GM19023 (cell line): ENCODE measurements around the gene TTC24.
"Not testable (repeated sequence)": the region's sequence is repeated elsewhere in the genome, so short reads cannot be mapped to it uniquely, and the experiment has no call there.

ENCODE experiments used
- ATAC-seq: cut with Tn5 transposase; IDR thresholded peaks from one replicate; pipeline ENCODE4 v1.9.1; 2021; ENCODE audit warnings: mild to moderate bottlenecking, moderate library complexity; ENCODE audit not compliant: unreplicated experiment

Gene TTC24

DNA sequence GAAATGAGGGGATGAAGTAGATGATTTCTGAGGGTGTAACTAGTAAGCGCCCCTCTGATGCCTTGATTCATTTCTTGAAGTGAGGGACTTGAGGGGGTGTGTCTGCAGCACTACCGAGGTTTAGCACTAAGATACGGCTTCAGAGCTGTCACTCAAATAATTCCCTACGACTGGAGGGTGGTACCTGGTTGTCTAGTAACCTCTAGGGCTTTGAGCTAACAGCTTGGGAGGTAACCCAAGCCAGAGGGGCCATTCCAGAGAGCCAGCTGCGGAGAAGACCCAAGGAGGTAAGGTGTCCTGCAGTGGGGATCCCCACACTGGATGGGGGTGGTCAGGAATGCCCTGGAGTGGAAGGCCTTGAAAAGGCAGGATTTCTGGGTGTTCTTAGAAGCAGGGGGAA, at the start of gene TTC24:
TSS of gene TTC24 (plus strand) at position 252 of the 400 bp plus-strand sequence. CDS start 1,642 bp downstream, outside the sequence.
- no peak for ATAC-seq

DNA sequence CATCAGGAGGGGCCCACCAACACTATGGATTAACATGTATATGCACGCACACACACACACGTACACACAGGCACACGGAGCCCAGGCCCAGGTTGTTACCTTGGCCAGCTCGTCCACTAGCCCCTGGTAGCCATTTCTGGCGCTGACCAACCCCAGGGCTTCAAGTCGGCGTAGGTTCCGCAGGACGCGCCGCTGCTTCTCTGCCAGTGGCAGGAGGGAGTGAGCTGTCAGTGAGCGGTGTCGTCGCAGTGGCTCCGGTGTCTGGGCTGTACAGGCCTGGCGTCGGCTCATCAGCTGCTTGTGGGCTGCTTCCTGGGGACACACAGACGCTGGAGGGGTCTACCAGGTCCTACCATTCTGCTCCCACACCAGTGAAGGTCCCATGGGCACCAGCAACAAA, 49.5 kb upstream of the TTC24 start:
- ATAC-seq, result no peak

DNA sequence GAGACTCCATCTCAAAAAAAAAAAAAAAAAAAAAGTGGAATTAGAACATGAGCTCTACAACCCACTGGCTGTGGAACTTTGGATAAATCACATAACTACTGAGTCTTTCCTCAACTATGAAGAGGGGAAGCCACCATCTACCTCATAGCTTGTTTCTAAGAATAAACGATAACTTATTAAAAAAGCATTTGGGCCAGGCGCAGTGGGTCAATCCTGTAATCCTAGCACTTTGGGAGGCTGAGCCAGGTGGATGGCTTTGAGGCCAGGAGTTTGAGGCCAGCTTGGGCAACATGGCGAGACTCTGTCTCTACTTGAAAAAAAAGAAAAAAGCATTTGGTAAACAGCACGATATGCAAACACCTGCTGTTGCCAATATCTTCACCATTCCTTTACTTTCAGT, 47.1 kb upstream of the TTC24 start:
- ATAC-seq, result no peak

DNA sequence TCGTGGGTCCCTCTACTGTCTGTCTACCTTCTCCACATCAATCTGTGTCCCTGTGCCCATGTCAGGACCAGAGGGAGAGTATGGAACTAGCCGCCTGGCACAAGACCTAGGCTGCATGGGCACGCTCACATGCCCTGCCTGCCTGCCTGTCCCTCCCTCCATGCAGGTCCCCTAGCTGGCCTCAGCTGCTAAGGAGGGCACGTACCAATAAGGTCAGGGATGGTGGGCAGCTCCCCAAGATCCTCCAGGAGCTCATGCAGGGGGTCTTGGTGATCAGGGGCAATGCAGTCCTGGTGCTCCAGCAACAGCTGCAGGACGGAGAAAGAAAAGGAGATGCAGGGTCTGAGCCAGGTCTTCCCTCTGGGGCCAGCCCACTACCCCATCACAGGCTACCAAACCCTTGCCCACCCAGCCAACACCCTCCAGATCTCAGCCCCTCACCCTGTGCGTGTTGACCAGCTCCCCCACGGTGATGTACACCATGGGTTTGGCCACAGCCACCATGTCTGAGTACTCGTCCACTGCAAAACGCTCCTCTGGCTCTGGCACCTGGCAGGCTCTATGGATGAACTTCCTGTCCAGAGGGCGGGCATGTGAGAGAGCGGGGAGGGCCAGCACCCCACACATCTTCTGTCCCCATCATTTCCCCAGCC, 45.8 kb upstream of the TTC24 start:
- no peak for ATAC-seq

DNA sequence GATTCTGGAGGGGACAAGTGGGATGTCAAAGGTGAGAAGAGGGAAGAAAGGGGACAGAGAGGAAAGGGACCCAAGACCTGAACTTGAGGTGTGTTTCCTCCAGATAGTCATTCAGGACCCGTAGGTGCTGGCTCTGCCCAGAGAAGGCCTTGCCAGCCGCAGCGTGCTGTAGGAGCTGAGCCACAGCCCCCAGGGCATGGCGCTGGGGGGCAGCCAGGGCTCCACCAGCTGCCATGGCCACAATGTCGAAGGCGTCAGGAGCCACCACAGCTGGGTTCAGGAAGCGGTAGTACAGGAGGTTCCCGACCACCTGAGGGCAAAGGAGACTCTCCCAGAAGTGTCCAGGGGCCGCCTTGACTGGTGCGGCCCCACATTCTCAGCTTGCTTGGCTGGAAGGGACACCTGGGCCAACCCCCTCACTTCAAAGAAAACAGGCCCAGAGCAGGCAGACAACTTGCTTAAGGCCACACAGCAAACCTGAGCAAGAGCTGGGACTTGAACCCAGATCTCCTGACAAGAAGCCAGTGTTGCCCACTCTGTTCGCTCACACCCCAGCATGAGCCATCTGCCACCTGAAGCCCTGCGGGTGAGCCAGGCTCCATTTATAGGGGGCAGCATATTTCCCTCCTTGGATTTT, 45.0 kb upstream of the TTC24 start:
- no peak for ATAC-seq

DNA sequence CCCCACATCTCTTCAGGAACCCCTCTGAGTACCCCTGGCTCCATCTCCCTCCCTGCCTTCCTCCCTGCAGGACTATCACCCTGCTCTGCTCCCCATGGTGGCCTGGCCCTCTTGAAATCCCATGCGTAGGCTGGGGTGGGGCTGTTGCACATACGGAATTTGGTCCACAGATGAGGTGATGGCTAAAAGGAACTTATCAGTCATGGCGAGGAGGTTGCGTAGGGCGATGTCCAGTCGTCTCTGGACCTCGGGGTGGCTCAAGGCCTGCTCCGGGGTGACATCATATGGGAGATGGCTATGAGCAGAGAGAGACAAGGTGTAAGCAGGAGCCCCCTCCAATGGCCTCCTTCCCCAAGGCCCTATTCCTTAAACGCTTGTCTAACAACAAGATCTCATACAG, 42.5 kb upstream of the TTC24 start:
- ATAC-seq, result no peak

DNA sequence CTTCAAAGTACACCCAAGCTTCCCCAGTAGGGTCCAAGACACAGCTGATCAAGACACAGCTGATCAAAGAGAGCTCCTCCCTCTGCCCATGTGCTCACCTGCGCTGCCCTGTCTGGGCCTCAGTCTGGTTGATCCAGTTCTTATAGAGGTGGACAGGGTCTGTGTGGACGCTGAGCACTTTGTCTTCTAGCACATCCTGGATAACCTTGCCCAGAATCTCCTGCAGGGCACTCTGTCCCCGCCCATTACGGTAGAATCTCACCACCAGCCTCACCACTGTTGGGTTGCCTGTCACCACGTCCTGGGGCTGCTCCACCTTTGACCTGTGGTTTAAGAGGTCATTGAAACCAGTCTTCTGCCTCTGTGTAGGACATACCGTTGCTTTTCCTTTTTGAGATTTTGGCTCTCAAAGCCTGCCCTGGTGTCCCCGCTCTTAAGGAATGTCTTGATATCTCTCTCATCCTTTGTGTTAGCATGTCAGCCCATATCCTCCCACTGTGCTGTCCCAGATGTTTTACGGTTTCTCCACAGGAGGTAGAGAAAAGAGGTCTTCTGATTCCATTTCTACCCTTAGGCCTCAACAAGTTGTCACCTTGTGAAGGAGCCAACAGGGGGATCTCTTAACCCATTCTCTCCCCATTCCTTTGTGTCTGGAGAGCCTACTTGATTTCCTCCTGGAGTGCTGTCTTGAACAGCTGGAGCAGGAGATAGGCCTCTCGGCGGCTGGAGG, 40.6 kb upstream of the TTC24 start:
- no peak for ATAC-seq

DNA sequence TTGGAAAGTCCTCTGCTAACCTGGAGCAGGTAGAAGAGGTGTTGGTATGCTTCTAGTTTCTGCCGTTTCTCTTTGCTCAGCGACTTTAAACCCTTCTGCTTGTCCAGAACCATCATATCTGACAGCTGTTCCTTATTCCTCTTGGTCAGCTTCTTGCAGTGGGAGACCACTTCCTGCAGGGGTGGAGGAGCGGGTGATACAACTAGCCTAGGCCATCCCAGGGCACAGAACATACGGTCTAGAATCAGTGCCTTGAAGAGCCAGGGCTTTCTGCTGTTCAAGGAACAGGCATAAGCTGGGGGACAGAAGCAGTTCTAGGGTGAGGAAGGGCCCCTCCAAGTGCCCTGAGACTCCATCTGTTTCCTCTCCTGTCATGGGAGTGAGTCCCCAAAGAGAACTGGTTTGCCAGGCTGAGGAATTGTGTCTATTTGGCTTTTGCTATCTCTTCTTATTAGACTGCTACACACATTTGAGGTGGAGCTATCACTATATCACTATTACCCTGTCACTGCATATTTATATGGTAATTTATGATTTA, 39.6 kb upstream of the TTC24 start:
- ATAC-seq, result no peak

DNA sequence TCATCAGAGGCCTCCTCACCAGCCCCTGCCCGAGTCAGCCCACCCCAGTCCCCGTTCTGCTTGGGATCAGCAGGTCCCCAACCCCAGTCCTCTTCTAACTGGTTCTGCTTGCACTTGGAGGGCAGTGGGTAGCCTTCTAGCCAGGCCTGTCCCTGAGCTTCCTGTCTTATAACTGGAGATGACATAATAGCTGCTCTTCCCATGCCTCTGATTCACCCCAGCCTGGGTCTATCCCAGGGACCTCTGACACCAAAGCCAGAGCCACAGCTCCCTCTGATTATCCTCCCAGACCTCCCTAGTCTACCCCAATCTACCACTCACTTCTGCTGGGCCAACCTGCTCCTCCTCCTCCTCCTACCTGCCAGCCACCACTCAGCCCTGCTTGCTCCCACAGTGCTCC, 38.6 kb upstream of the TTC24 start:
- ATAC-seq, result no peak

DNA sequence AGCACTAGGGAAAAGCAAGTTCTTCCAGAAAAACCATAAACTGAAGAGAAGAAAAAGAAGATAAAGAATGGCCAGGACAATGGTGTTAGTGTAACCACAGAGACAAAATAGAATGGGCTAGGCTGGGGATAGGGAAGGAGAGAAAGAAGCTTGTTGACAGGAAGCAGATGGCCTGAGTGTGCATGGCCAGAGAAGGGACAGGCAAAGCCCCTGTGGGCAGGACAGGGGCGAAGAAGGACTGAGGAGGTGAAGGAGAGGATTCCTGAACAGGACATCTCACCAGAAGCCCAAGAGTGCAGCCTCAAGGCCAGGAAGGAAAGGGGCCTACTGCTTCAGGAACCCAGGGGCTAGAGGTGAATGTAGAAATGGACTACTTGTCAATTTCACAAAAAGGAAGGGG, 36.5 kb upstream of the TTC24 start:
- ATAC-seq, result no peak

DNA sequence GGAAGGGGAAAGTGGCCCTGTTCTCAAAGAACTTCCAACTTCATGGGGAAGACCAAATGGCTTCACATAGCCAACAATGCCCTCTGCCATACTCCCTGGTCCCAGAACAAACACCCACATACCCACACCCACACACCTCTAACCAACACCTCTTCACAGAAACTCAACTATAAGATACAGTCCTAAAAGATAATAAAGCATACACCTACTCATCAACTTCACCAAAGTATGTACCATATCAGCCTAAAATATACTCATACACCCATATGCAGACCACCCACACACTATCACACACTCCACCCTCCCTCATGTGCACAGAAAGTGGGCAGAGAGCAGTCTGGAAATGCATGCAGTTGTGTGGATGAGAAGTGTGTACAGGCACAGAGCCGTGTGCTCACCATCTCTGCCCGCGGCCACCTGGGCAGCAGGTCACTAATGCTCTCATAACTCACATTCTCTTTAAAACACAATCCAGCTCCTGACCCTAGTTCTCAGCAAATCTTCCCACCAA, 34.9 kb upstream of the TTC24 start:
- no peak for ATAC-seq

DNA sequence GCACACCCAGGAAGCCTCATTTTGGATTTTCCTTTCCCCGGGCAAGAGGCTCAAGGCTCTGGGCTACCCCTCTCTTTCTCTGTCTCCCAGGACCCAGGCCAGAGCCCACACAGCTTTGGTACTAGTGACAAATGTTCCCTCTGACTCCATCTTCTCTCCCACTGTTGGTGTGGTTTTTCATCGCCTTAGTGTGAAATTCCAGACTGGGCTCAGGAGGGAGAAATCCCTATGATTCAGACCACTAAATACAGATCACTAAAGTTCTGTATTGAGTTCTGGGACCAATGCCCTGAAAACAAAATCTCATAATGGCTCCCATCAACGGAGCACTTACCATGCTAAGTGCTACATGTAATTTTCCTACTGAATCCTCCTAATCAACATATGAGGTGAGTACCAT, 33.3 kb upstream of the TTC24 start:
- ATAC-seq, result no peak

DNA sequence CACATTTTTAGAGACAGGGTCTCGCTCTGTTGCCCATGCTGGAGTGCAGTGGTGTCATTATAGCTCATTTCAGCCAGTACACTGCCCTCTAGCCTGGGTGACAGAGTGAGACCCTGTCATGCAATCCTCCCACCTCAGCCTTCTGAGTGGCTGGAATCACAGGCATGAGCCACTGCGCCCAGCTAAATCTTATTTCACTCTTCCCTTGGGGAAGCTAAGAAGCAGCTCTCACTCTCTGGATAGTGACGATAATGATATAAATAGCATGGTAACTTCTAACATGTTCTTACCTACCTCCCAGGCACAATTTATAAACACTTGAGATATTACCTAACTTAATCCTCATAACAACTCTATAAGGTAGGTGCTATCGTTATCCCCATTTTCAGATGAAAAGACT, 32.1 kb upstream of the TTC24 start:
- no peak for ATAC-seq

DNA sequence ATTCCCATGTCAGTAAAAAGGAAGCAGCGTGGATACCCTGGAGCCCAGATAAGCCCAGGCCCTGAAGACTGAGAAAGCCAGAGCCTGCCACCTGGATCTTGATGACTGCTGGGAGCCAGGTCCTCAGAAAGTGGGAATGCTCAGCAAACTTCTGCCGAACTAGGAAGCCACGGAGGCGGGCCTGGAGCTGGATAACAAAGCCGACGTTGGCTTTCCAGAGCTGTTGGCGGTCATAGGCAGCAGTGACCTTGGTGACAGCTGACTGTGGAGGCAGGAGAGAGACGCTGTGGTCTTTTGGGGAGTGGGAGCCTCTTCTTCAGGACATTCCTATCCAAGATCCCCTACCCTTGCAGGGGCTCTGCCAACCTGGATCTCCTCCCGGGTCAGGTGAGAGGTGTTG, 31.5 kb upstream of the TTC24 start:
- ATAC-seq, result no peak

DNA sequence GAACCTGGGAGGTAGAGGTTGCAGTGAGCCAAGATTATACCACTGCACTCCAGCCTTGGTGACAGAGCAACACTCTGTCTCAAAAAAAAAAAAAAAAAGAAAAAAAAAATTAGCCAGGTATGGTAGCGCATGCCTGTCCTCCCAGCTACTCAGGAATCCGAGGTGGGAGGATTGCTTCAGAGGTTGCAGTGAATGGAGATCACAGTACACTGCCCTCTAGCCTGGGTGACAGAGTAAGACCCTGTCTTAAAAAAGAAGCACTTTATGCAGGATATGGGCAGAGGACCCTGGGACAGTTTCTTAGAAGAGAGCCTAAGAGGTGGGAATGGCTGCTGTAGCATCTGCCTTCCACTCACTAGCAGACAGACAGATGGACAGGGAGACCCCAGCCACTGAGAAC, 30.1 kb upstream of the TTC24 start:
- no peak for ATAC-seq

DNA sequence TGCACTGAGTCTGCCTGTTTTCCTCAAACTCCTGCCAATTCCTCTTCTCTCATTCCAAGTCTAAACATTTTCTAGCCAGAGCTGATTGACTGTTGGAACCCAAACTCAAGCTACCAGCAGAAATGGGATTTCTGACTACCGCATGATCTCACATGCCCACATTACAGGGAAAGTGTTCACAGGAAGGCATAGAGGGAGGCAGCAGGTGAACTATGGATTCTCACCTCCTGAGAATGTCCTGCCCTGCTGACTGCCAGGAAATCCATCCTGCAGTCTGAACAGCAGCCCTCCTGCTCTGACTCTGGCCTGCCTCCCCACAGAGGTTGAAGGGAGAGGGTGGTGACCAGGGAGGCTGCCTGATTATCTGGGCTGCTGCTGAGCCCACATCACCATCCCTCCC, 29.7 kb upstream of the TTC24 start:
- ATAC-seq, result no peak

DNA sequence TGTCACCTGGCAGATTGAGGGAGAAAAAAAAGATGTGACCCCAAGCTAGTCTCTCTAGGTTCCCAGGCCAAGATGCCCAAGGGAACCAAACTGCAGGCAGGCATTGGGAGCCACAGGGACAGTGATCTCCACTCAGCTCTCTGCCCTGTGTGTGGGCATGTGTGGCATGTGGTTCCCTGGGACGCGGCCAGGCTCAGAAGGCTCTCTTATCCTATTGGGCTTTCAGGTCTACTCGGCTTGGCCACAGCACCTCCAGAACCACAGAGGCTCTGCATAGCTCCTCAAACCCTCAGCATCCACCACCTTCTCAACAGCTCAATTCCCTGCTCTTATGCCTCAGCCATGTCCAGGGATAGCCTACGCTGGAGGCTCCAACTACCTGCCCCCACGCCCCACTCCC, 29.2 kb upstream of the TTC24 start:
- no peak for ATAC-seq

DNA sequence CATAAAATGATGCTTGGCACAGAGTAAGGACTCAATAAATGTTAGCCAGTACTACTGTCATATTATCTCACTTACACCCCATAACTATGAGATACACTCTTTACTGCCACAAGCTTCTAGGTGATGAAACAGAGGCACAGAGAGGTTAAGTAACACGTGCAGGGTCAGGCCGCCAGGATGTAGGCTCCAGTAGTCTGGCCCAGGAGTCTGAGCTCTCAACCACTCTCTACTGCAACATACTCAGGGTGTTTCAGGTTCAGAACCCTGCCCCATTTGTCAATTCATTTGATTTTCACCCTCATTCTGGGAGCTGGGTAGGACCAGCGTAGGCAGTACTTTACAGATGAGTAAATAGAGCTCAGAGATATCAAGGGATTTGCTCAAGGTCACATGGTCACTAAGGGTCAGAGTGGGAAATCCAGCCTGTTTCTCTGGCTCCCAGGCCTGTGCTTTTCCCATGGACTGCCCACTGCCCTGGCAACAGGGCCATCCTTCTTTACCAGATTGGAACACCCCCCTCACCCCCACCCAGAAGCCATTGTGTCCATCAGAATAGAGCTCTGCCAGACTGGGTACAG, 28.4 kb upstream of the TTC24 start:
- ATAC-seq, result no peak

DNA sequence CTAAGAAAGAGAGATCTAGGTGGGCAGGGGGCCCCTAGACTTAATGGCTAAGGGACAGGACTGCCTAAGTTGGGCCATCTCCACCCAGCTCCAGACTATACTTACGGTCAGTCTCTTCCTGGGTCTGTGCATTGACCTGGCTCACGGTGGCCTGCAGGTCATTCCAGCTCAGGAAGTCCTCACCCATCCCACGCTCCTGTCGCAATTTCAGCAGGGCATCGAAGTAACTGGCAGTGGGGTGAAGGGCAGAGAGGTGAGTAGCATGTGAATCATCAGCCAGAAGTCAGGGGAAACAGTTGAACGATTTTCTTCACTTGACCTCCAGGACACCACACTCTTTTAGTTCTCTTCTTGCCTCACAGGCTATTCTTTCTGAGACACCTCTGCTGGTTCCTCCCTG, 27.7 kb upstream of the TTC24 start:
- no peak for ATAC-seq

DNA sequence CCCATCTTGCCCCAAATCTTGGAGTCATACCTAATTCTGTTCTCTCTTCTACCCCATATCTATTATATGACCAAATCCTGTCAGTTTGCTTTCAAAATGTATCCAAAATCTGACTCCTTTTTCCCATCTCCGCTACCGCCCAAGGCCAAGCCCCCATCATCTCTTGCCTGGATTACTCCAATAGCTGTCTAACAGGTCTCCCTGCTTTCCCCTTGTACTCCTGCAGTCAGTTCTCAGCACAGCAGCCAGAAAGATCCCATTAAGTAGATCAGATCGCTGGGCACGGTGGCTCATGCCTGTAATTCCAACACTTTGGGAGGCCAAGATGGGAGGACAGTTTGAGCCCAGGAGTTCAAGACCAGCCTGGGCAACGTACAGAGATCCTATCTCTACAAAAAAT, 27.0 kb upstream of the TTC24 start:
- ATAC-seq, result no peak

DNA sequence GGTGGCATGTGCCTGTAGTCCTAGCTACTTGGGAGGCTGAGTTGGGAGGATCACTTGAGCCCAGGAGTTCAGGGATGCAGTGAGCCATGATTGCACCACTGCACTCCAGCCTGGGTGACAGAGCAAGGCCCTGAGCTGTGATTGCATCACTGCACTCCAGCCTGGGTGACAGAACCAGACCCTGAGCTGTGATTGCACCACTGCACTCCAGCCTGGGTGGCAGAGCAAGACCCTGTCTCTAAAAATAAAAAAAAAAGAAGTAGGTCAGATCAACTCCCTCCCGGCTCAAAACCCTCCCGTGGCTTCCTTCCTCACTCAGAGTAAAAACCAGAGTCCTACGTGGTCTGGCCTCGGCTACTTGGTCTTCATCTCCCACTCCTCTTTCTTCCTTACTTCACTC, 26.6 kb upstream of the TTC24 start:
- not testable (repeated sequence) for ATAC-seq
